ENCODE measurements around the gene CLBA1.

Gene CLBA1

DNA sequence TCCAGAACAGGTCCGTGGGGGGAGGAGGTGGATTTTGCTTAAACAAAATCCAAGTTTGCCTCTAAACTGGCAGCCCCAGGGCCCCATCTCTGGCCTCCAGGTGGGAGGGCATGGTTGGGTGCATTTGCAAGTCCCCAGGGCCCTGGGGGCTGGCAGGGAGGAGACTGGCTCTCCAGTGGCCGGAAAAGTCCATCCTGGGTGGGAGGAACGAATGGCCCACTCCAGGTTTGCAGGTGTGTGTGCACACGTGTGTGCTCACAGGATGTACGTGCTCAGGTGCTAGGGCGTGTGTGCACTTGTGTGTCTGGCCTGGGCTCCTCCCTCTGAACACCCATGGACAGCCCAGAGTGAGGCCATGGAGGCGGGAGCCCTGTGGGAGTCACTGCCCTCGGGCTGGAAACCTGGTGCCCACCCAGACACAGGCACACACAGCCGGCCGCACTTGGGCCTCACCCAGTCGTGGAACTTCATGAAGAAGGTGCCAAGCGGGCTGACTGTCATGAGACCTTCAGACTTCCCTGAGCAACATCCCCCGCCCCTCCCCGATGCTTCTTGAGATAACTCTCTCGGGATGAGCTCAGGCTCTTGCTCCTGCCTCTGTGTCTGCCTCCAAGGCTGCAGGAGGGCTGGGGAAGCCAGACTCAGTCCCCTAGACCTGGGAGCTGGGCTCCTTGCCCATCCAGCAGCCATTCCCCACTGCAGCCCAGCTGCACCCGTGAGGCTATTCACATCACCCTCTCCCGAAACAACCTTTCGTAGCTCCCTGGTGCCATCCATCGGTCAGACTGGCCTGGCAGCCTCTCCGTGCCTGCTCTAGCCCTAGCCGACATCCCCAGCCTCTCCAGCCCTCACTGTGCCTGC is 16.8 kb upstream of the CLBA1 start:
- DNase-seq = no peak

- DNase-seq = no peak
These were observed 15.8 kb upstream of the CLBA1 start for GRCh38 chr14:104969741-104970230.

DNA sequence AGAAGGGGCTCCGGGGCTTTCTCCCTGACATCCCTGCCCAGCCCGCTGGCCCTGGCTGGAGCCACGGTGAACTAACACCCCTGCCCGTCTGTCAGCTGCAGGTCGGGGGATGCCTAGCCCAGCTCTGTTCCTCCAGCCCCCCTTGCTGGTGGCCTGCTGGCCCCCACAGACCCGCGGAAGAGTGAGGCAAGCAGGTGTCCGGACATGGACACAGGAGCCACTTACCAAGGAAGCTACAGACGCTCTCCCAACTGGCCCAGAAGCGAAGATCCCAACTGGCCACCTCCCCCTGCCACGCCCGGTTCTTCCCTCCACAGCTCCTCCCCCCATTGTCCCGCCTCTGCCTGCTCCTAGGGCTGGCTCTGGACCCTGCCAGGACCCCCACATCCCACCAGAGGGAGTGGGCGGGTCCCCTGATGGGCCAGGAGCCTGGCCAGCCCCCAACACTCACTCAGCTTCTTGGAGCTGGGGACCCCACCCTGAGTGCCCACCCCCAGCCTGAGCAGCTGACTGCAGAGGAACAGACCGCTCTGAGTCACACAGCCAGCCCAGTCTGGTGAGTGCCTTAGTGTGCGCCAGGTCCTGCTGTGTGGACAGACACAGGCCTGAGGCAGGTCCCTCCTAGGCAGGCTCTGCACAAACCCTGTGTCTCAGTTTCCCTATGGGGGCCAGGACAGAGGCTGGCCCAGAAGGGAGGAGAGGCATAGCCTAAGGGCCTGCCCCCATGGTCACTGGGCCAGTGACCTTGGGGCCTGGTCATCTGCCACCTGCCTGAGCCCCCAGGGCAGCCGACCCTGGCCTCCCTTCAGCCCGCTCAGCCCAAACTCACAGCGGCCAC is 15.1 kb upstream of the CLBA1 start:
- DNase-seq = no peak

GRCh38 chr14:104971447-104972240 is 13.9 kb upstream of the CLBA1 start:
- no peak for DNase-seq

DNA sequence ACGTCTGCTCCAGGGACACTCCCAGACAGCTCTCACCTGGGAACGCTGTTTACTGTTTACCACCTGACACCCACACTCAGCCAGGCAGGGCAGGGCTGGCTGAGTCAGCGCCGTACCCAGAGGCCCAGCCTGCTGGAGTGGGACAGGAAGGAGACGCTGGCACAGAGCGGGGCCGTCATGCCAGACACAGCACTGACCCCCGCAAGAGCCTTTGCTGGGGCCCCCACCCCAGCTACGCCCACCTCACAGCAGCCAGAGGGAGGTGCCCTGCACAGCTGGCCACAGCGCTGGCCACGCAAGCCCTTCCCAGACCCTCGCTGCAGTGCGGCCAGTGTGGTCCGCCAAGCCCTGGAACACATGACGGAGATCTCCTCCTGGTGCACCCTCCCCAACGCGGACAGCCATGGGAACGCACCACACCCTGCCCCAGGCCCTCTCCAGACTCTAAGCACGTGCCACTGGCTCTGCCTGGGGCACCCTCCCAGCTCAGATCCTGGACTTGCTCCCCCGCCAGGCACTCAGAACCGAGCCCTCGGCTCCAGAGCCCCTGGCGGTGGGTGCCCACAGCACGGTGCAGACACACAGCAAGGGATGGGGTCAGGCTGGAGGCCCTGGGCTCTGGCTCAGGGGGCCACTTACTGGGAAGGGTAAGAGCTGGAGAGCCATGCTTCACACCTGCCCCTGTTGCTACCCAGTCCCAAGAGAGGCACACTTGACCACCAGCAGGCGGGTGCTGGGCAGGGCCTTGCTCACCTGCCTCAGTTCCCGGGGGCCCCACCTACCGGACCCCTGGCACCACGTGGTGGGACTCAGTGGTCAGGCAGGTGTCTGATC is 13.1 kb upstream of the CLBA1 start:
- DNase-seq = no peak

DNA sequence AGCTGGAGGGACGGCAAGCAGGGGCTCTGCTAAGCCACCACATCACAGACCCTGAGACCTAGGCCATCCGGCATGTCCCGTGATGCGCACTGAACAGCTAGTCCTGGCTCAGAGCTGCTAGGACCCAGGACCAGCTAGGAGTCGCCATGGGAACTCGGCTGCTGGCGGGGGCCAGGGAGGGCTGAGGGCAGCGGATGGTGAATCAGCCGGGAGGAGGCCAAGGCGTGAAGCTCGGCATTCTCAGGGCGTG is 12.5 kb upstream of the CLBA1 start:
- DNase-seq = no peak

- no peak for DNase-seq
These were observed 12.0 kb upstream of the CLBA1 start for GRCh38 chr14:104973385-104974145.

- no peak for DNase-seq
These were observed 11.4 kb upstream of the CLBA1 start for GRCh38 chr14:104974146-104974541.

GRCh38 chr14:104974665-104975390 is 10.8 kb upstream of the CLBA1 start:
- no peak for DNase-seq

DNA sequence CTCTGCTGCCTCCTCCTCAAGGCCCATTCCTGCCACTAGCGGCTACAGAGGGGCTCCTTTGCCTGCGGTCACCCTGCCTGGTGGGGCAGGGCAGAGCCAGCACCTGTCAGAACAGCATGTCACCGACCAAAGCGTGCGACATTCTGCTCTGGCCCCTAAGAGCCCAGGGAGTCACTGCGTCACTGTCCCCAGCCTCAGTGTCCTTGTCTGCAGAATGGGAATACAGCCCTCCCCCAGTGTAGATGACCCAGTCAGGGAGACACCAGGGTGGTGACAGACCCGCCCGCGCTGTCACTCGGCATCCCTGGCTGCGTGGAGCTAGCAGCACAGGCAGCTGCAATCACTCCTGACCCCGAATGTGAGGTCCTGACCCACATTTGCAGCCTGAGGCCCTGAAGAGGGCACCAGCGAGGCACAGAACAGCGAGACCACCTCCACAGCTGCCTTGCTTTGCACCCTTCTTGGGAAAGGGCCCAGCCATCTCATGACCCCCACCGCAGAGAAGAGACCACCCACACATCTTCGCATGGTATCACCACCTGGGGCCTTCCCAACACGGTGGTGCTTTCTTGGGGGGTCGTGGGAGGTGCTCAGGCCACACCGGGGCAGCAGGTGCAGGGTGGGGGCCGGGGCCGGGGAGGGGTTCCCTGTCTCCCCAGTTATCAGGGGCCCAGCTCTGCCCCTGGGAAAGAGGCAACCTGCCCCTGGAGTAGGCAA is 9.9 kb upstream of the CLBA1 start:
- DNase-seq = peak; percentile 27

- peak; percentile 90 for DNase-seq
These were observed 9.2 kb upstream of the CLBA1 start for GRCh38 chr14:104976198-104977007.

DNA sequence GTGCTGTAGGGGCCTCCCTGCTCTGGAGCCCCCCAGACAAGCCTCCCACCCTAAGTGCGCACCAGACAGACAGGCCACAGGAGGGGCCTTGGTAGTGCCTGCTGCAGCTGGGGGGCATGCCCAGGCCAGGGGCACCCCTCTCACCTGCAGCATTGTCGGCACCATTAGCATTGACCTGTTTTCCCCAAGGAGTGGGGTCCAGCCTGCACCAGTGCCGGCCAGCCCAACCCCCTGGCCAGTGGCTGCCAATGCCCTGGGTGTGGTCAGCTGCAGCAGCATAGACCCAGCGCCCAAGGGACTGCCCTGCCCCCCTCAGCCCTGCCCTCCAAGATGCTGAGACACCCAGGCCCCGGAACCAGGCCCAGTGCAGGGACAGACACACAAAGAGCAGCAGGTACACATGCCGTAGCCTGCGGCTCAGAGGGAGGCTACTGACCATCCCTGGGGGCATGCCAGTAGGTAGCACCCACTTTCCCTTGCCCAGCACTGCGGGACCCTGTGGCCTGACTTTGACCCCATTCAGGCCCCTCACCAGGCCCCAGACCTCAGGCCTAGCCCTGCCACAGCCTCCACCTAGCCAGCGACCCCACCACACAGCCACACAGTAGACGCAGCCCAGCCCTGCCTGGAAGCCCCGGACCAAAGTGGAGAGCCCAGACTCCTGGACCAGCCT is 8.4 kb upstream of the CLBA1 start:
- DNase-seq = no peak

- DNase-seq = peak; percentile 78
These were observed 7.6 kb upstream of the CLBA1 start, which contains the start of gene AHNAK2 for GRCh38 chr14:104977681-104978653. Gene AHNAK2 (minus strand): TSS chr14:104978374. CDS start chr14:104978237, 137 bp downstream.

DNA sequence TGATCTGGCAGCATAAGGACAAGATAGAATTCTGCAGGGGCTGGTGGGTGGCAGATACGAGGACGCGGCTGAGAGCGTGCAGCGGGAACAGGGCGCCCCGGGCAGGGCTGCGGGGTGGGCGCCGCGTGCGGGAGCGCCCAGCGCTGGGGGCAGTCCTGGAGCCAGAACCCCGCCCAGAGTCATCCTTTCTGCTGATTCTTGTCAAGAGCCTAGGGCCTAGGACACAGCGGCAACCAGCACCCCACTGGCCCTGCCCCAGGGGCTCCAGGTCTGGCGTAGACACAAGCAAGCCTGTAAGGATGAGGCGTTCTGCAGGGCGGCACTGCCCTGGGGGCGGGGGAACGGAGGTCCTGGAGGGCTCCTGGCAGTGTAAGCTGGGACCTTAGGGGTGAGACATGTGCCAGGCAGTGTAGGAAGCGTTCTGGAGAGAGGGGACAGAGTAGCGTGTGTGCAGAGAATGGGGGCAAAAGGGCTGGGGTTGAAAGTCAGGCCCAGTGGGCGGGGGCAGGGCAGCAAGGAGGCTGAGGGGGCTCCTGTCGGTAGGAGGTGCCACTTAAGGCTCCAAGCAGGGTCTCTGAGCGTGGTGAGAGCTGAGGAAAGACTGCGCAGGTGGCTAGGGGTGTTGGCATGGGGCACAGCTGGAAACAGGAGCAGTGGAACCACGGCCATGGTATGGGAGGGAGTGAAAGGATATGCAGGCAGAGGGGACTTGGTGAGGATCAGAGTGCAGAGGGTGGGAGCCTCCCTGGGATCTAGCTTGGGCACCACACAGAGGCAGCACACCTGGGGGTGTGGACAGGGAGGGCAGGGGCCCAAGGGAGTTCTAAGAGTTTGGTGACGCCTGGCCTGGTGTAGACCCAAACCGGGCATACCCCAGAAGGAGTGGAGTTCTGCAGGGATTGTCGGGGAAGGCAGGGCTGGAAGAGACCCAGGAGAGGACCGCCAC is 6.6 kb upstream of the CLBA1 start:
- DNase-seq = no peak

- DNase-seq = no peak
These were observed 5.6 kb upstream of the CLBA1 start for GRCh38 chr14:104979758-104980610.

Data from stimulated activated CD4-positive, alpha-beta T cell treated with anti-CD3 and anti-CD28 coated beads, Interleukin-15, amount 100 ng/mL, for 24 hours (primary cell).